ENCODE measurements around the gene LIPI.

- TF ChIP-seq, protein P1, sequence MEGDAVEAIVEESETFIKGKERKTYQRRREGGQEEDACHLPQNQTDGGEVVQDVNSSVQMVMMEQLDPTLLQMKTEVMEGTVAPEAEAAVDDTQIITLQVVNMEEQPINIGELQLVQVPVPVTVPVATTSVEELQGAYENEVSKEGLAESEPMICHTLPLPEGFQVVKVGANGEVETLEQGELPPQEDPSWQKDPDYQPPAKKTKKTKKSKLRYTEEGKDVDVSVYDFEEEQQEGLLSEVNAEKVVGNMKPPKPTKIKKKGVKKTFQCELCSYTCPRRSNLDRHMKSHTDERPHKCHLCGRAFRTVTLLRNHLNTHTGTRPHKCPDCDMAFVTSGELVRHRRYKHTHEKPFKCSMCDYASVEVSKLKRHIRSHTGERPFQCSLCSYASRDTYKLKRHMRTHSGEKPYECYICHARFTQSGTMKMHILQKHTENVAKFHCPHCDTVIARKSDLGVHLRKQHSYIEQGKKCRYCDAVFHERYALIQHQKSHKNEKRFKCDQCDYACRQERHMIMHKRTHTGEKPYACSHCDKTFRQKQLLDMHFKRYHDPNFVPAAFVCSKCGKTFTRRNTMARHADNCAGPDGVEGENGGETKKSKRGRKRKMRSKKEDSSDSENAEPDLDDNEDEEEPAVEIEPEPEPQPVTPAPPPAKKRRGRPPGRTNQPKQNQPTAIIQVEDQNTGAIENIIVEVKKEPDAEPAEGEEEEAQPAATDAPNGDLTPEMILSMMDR (IDR thresholded peaks at IDR 0.05), result no peak
- no peak for TF ChIP-seq POLR2A (IDR thresholded peaks at IDR 0.05)
These were observed 49.5 kb upstream of the LIPI start for GRCh38 chr21:14260174-14260764.
